Sigmoid colon (tissue), 7 donors: ENCODE data around the gene MYL12B. TPM values are rescaled to one million over a fixed set of nuclear protein-coding genes. Genes with fewer than 3 reads are reported as not detected.

Experiments
- DNase-seq: peaks from one replicate; pipeline ENCODE4 v3.0.0-alpha.2; 2019
- H3K27ac ChIP-seq, 4 donors: fragments of 200-600 bp; sonication (generic); one replicate each; pipeline ENCODE4 v1.5.1; 2016 to 2019; ENCODE audit warnings: mild to moderate bottlenecking in 1 of 4
- H3K27me3 ChIP-seq, 3 donors: fragments of 200-600 bp; sonication (generic); one replicate each; pipeline ENCODE4 v1.5.1; 2019; ENCODE audit warnings: mild to moderate bottlenecking in 1 of 3
- H3K36me3 ChIP-seq, 4 donors: fragments of 200-600 bp; sonication (generic); one replicate each; pipeline ENCODE4 v1.5.1; 2016 to 2019
- H3K4me1 ChIP-seq, 4 donors: fragments of 200-600 bp; sonication (generic); one replicate each; pipeline ENCODE4 v1.5.1; 2017 to 2019
- H3K4me3 ChIP-seq, 4 donors: fragments of 200-600 bp; sonication (generic); one replicate each; pipeline ENCODE4 v1.5.1; 2017 to 2019; ENCODE audit warnings: mild to moderate bottlenecking in 2 of 4, moderate library complexity in 1 of 4
- H3K9me3 ChIP-seq, 4 donors: fragments of 200-600 bp in 3 of 4; sonication (generic) in 3 of 4; one replicate each; pipeline versions ENCODE4 v1.5.1 to v1.6.1; 2013 to 2019
- CTCF ChIP-seq, 4 experiments: fragments of 450-650 bp in 3 of 4; fragments of 200-600 bp in 1 of 4; IDR thresholded peaks; one replicate each; pipeline ENCODE4 v1.5.1; 2016 to 2019; ENCODE audit warnings: antibody characterized with exemption in 4 of 4, mild to moderate bottlenecking in 3 of 4, moderate library complexity in 2 of 4
- EP300 ChIP-seq, 4 donors: sonication (generic); formaldehyde crosslinking; IDR thresholded peaks; one replicate each; pipeline ENCODE4 v1.6.1; 2017; ENCODE audit warnings: antibody characterized with exemption in 4 of 4
- POLR2A ChIP-seq, 2 donors: fragments of 450-650 bp; IDR thresholded peaks; one replicate each; pipeline ENCODE4 v1.6.1; 2016; ENCODE audit warnings: antibody characterized with exemption in 2 of 2, mild to moderate bottlenecking in 2 of 2, moderate library complexity in 2 of 2
- POLR2AphosphoS5 ChIP-seq, 4 donors: sonication (generic); formaldehyde crosslinking; IDR thresholded peaks; one replicate each; pipeline ENCODE4 v1.6.1; 2017; ENCODE audit warnings: antibody characterized with exemption in 4 of 4
- WGBS, 2 donors: extraction: QIAGEN DNeasy Blood & Tissue Kit; methylation state at CpG; one replicate each; pipeline ENCODE4 v1.1.7; 2013; 5-methylcytosine and 5-hydroxymethylcytosine counted together
- intact Hi-C: fragments of 100-400 bp; cut with DNase I; formaldehyde crosslinking; loops from one replicate; pipeline ENCODE4 v1.15.1; 2023
- polyA plus RNA-seq, 3 donors: library from polyadenylated mRNA; stranded (reverse); fragments of 200-250 nt; gene quantifications; one replicate each; pipeline ENCODE4 v1.2.3, GENCODE V29; 2013
- total RNA-seq, 4 donors: library from RNA; depleted of rRNA; stranded (reverse); fragments of >200 nt; gene quantifications; one replicate each; pipeline ENCODE4 v1.1.0, GENCODE V29; 2016
- donor health status: healthy with polysubstance abuse.
- donor health status: Bipolar disorder and iron deficiency.
- donor health status: healthy.

The MYL12B gene
- total and polyA plus RNA-seq, 7 donors = 155 to 1,674 (median 227) TPM

DNA sequence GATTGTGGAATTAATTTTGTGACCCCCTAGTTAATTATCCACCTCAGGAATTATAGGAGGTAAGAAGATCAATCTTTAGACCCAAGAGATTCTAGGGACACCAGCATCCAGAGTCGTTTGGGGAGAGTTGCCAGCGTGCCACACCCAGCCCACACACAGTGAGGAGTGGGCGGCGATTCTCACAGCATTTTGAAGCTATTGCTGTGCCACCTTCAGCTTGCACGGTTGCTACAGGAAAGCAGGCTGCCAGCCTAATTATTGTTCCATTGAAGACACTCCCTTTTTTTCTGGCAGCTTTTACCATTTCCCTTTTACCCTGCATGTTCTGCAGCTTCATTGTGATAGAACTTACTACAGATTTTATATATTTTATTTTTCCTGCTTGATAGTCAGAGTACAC is 27.5 kb upstream of the MYL12B start:
- Histone ChIP-seq H3K27ac (no peak overlapping the region), H3K9me3 (no peaks in the 10 kb centered on the region), H3K4me3 (no peak overlapping the region), H3K36me3 (no peaks in the 10 kb centered on the region), H3K4me1 (no peaks in the 10 kb centered on the region), H3K27me3 (no peaks in the 10 kb centered on the region)
- intact Hi-C loops = no loop called here
- 9 to 54% methylated on average over 5 of the region's 5 CpGs for WGBS, 2 donors
- DNase-seq = no peak
- no peak for TF ChIP-seq EP300 (IDR thresholded peaks at IDR 0.05)
- TF ChIP-seq POLR2A (IDR thresholded peaks at IDR 0.05) = no peak
- no peak for TF ChIP-seq CTCF (IDR thresholded peaks at IDR 0.05)
- no peak for TF ChIP-seq POLR2AphosphoS5 (IDR thresholded peaks at IDR 0.05)

GRCh38 chr18:3235846-3236245 is 26.1 kb upstream of the MYL12B start:
- WGBS, 2 donors = 96 to 98% methylated on average over 2 of the region's 2 CpGs
- no peak for TF ChIP-seq POLR2A (IDR thresholded peaks at IDR 0.05)
- no peak for TF ChIP-seq CTCF (IDR thresholded peaks at IDR 0.05)
- intact Hi-C loops = no loop called here

GRCh38 chr18:3236470-3236869 is 25.5 kb upstream of the MYL12B start:
- WGBS, 2 donors = 75 to 85% methylated on average over 4 of the region's 4 CpGs
- no peak for DNase-seq
- no peaks in the 10 kb centered on the region for H3K27me3 ChIP-seq
- H3K9me3 ChIP-seq = peaks cover 0 to 4% (median 0%) of the 10 kb centered on the region in 4 donors
- TF ChIP-seq CTCF (IDR thresholded peaks at IDR 0.05) = no peak
- no peak for TF ChIP-seq POLR2AphosphoS5 (IDR thresholded peaks at IDR 0.05)
- no peak for TF ChIP-seq EP300 (IDR thresholded peaks at IDR 0.05)
- no peak for TF ChIP-seq POLR2A (IDR thresholded peaks at IDR 0.05)
- H3K36me3 ChIP-seq = no peaks in the 10 kb centered on the region
- no peaks in the 10 kb centered on the region for H3K4me1 ChIP-seq
- intact Hi-C loops = no loop called here
- no peak overlapping the region for H3K4me3 ChIP-seq
- H3K27ac ChIP-seq = no peak overlapping the region

More at GRCh38 chr18:3235846-3236245, 26.1 kb upstream of the MYL12B start:
- Histone ChIP-seq H3K4me1 (no peaks in the 10 kb centered on the region), H3K27ac (no peak overlapping the region), H3K4me3 (no peak overlapping the region), H3K27me3 (no peaks in the 10 kb centered on the region), H3K36me3 (no peaks in the 10 kb centered on the region), H3K9me3 (no peaks in the 10 kb centered on the region)
- no peak for DNase-seq

- 92 to 93% methylated on average over 2 of the region's 2 CpGs for WGBS, 2 donors
- no peak for DNase-seq
- H3K27me3 ChIP-seq = no peaks in the 10 kb centered on the region
- H3K4me1 ChIP-seq = no peaks in the 10 kb centered on the region
- no peak overlapping the region for H3K27ac ChIP-seq
- H3K4me3 ChIP-seq = no peak overlapping the region
- H3K9me3 ChIP-seq = peaks cover 0 to 4% (median 0%) of the 10 kb centered on the region in 4 donors
- TF ChIP-seq POLR2A (IDR thresholded peaks at IDR 0.05) = no peak
- no peak for TF ChIP-seq CTCF (IDR thresholded peaks at IDR 0.05)
- no peak for TF ChIP-seq POLR2AphosphoS5 (IDR thresholded peaks at IDR 0.05)
- no peak for TF ChIP-seq EP300 (IDR thresholded peaks at IDR 0.05)
- intact Hi-C loops = no loop called here
- no peaks in the 10 kb centered on the region for H3K36me3 ChIP-seq
Observed at GRCh38 chr18:3238742-3239141, 23.2 kb upstream of the MYL12B start.

DNA sequence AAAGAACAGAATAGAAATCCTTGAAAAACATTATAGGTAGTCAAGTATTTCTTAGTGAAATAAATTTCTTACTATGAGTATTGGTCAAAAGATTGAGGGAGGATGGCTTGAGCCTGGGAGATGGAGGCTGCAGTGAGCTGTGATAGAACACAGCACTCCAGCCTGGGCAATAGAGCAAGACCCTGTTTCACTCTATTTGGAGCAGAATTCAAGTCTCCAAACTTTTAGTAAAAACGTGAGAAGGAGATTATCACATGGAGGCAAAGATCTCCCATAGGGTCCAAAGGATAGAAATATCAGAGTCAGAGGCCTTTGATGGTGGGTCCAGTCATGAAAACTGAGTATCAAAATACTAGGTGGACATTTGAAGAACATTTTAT is 16.8 kb upstream of the MYL12B start:
- no peaks in the 10 kb centered on the region for H3K27me3 ChIP-seq
- intact Hi-C loops = loop anchor here (5.0 kb wide), 4 partner anchors 73 to 588 kb away; partner anchors contain the start of genes LPIN2 and SMCHD1
- whole genome bisulfite sequencing, 2 donors = 58 to 78% methylated on average over 1 of the region's 1 CpG
- TF ChIP-seq POLR2AphosphoS5 (IDR thresholded peaks at IDR 0.05) = no peak
- TF ChIP-seq CTCF (IDR thresholded peaks at IDR 0.05) = no peak
- TF ChIP-seq POLR2A (IDR thresholded peaks at IDR 0.05) = no peak
- no peak for TF ChIP-seq EP300 (IDR thresholded peaks at IDR 0.05)
- DNase-seq = no peak
- H3K9me3 ChIP-seq = peaks cover 0 to 4% (median 0%) of the 10 kb centered on the region in 4 donors
- peak overlapping the region in 2 of 4 donors; percentile 100 for H3K27ac ChIP-seq
- peak overlapping the region in 3 of 4 donors; percentile 98 to 99 (median 99) for H3K4me3 ChIP-seq
- H3K36me3 ChIP-seq = no peaks in the 10 kb centered on the region
- peaks cover 0 to 26% (median 18%) of the 10 kb centered on the region in 4 donors for H3K4me1 ChIP-seq
